K562 (cell line): ENCODE measurements around the gene UBE2E2.

Experiments used
- ZKSCAN8 ChIP-seq: fragments of 200-800 bp; sonication (Bioruptor generic); IDR thresholded peaks from 2 replicates; pipeline ENCODE4 v1.6.1; 2016; ENCODE audit warnings: missing genetic modification characterization, missing compliant biosample characterization
- TF ChIP-seq, protein P1 (sequence below): fragments of 250-450 bp; sonication (Bioruptor Pico); IDR thresholded peaks from 2 replicates; pipeline ENCODE4 v1.8.0; 2021; ENCODE audit warnings: moderate library complexity, mild to moderate bottlenecking, inconsistent platforms

DNA sequence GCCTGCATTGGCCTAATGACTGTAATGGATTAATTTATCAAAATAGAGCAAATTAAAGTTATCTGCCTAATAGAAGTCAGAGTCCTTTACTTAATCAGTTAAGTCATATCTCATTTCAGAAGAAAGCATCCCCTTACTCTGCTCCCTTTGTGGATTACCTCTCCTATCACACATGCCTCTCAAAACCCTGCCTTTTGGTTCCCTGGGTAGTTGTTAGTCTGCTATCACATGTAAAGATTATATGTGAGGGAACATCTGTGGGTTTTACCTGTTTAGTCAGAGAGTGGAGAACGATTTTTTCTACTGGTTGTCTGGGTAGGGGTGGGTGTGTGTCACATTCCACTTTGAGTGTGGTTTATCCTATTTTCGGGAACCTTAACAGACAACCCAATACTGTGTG lies 16.4 kb downstream of the UBE2E2 start:
- TF ChIP-seq ZKSCAN8 = no peak
- TF ChIP-seq, protein P1, sequence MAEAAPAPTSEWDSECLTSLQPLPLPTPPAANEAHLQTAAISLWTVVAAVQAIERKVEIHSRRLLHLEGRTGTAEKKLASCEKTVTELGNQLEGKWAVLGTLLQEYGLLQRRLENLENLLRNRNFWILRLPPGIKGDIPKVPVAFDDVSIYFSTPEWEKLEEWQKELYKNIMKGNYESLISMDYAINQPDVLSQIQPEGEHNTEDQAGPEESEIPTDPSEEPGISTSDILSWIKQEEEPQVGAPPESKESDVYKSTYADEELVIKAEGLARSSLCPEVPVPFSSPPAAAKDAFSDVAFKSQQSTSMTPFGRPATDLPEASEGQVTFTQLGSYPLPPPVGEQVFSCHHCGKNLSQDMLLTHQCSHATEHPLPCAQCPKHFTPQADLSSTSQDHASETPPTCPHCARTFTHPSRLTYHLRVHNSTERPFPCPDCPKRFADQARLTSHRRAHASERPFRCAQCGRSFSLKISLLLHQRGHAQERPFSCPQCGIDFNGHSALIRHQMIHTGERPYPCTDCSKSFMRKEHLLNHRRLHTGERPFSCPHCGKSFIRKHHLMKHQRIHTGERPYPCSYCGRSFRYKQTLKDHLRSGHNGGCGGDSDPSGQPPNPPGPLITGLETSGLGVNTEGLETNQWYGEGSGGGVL (CRISPR knock-in tag) = no peak
